Cardiac muscle cell (in vitro differentiated cells and primary cell): ENCODE measurements around the gene COL5A2. TPM values are rescaled to one million over a fixed set of nuclear protein-coding genes. Genes with fewer than 3 reads are reported as not detected.

ENCODE experiments used
- DNase-seq, 2 donors: peaks; one replicate each; pipeline versions ENCODE4 v3.0.0 to v3.0.0-alpha.2; 2010 to 2017; ENCODE audit warnings: low read depth in 1 of 2, low spot score in 1 of 2
- H3K27ac ChIP-seq: fragments of 200-600 bp; sonication (generic); 2 replicates; pipeline ENCODE4 v1.5.1; 2016
- H3K27me3 ChIP-seq: fragments of 200-600 bp; sonication (generic); 2 replicates; pipeline ENCODE4 v1.6.0; 2016; ENCODE audit warnings: control low read depth
- H3K36me3 ChIP-seq: fragments of 200-600 bp; sonication (generic); 2 replicates; pipeline ENCODE4 v1.5.1; 2016; ENCODE audit warnings: control low read depth
- H3K4me1 ChIP-seq: fragments of 200-600 bp; sonication (generic); 2 replicates; pipeline ENCODE4 v1.8.1; 2017; ENCODE audit warnings: low read depth, mild to moderate bottlenecking, mixed run types
- H3K4me3 ChIP-seq: fragments of 200-600 bp; sonication (generic); 2 replicates; pipeline ENCODE4 v1.5.1; 2016; ENCODE audit warnings: mild to moderate bottlenecking
- H3K9me3 ChIP-seq: fragments of 200-600 bp; sonication (generic); 2 replicates; pipeline ENCODE4 v1.5.1; 2017; ENCODE audit warnings: low read depth, mild to moderate bottlenecking, control low read depth
- polyA plus RNA-seq: library from polyadenylated mRNA; unstranded; fragments of >200 nt; fragmentation: Nextera tagmentation; extraction: Ambion mirVana; gene quantifications from 2 replicates; pipeline ENCODE4 v1.2.1, GENCODE V29; 2016
- total RNA-seq: library from RNA; depleted of rRNA; stranded (reverse); fragments of >200 nt; gene quantifications from 2 replicates; pipeline ENCODE4 v1.2.3, GENCODE V29; 2016
- TF ChIP-seq, protein P1 (sequence below): IDR thresholded peaks from 2 replicates; pipeline ENCODE4 v1.5.1; 2012; ENCODE audit warnings: low read depth, mild to moderate bottlenecking, low read length

COL5A2 gene
- total and polyA plus RNA-seq, 2 experiments from 2014 or later, result 15.0 to 59.8 TPM

DNA sequence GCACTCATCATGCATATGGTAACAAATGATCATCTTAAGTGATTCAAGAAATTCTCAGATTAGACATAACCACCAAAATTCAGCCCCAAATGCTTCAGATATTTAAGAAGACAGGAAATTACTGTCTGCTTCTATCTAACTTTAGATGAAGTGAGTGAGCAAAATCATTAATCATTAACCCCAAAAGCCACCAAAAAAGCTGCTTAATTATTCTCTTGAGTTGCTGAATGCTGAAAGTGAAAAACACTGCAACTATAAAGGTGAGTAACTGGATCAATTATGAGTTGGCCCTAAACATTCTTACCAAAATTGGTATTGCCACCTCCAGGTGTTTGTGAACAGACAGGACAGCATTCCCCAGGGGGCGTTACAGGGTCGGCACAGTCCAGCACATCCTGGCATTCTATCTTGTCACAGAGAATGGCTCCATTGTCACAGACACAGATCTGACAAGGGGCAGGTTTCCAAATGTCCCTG lies 69.6 kb downstream of the COL5A2 start:
- Histone ChIP-seq H3K27ac (no peak overlapping the region), H3K4me3 (no peak overlapping the region)

DNA sequence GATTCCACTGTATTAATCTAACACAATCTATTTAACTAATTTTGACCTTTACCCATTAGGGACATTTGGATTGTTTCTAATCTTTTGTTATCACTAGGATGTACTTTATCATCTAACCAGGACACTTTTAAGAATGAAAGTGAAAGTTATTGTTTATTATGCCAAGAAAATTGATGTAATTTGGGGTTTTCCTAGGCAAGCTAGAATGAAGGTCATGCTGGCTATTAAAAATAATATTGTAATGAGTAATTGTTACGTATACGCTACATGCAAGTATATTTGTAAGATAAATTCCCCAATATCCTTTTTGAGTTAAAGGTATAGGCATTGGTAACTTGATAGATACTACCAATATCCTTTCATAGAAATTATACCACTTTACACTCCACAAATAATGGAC lies 74.6 kb downstream of the COL5A2 start:
- Histone ChIP-seq H3K27me3 (no peaks in the 10 kb centered on the region), H3K4me3 (no peak overlapping the region), H3K36me3 (no peaks in the 10 kb centered on the region), H3K27ac (no peak overlapping the region), H3K9me3 (no peaks in the 10 kb centered on the region), H3K4me1 (no peaks in the 10 kb centered on the region)
- TF ChIP-seq, protein P1, sequence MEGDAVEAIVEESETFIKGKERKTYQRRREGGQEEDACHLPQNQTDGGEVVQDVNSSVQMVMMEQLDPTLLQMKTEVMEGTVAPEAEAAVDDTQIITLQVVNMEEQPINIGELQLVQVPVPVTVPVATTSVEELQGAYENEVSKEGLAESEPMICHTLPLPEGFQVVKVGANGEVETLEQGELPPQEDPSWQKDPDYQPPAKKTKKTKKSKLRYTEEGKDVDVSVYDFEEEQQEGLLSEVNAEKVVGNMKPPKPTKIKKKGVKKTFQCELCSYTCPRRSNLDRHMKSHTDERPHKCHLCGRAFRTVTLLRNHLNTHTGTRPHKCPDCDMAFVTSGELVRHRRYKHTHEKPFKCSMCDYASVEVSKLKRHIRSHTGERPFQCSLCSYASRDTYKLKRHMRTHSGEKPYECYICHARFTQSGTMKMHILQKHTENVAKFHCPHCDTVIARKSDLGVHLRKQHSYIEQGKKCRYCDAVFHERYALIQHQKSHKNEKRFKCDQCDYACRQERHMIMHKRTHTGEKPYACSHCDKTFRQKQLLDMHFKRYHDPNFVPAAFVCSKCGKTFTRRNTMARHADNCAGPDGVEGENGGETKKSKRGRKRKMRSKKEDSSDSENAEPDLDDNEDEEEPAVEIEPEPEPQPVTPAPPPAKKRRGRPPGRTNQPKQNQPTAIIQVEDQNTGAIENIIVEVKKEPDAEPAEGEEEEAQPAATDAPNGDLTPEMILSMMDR, result no peak
- DNase-seq, result peak in 1 of 2 donors; percentile 43

More for the DNA sequence above, 69.6 kb downstream of the COL5A2 start:
- H3K36me3 ChIP-seq, result no peaks in the 10 kb centered on the region
- TF ChIP-seq, protein P1, result no peak
- no peaks in the 10 kb centered on the region for H3K9me3 ChIP-seq
- peak in 1 of 2 donors; percentile 43 for DNase-seq
- no peaks in the 10 kb centered on the region for H3K4me1 ChIP-seq
- H3K27me3 ChIP-seq, result no peaks in the 10 kb centered on the region

DNA sequence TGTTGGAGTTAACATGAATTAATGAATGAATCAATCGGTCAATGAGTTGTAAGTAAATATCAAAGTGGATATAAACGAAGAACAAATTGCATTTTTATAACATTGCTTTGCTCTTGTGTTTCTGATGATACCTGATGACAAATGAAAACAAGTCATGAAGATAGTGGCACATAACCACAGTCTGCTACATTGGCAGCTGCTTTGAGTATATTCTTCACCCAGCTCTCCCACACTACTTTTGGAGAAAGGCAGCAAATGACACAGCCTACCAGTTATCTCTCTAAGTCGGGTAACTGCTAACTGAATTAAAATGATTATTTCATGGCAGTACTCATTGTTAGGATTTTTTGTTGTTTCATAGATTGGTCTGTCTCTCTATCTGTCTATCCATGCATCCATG lies 76.8 kb downstream of the COL5A2 start:
- Histone ChIP-seq H3K27me3 (no peaks in the 10 kb centered on the region), H3K4me1 (no peaks in the 10 kb centered on the region), H3K27ac (no peak overlapping the region), H3K4me3 (no peak overlapping the region), H3K36me3 (no peaks in the 10 kb centered on the region), H3K9me3 (no peaks in the 10 kb centered on the region)
- TF ChIP-seq, protein P1, result no peak
- DNase-seq, result no peak

DNA sequence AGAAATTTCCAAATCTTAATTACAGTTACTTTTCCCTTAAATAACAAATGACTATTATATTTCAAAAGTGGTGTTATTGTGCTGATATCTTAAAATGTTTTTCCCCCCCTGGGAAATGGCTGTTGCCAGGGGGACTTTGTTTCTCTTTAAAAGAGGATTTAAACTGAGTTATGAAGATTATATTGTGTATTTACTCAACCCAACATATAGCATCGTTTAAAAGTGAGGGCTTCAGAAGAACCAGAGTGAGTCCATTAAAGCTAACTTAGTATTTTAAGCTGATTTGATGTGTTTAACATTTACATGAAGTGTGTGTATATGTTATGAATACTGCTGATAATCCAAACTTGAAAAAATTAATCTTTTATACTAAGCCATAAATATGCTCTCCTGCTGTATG lies 81.6 kb downstream of the COL5A2 start:
- no peaks in the 10 kb centered on the region for H3K4me1 ChIP-seq
- no peaks in the 10 kb centered on the region for H3K9me3 ChIP-seq
- H3K36me3 ChIP-seq, result no peaks in the 10 kb centered on the region
- no peaks in the 10 kb centered on the region for H3K27me3 ChIP-seq
- no peak overlapping the region for H3K27ac ChIP-seq
- DNase-seq, result no peak
- TF ChIP-seq, protein P1, result no peak
- H3K4me3 ChIP-seq, result no peak overlapping the region

DNA sequence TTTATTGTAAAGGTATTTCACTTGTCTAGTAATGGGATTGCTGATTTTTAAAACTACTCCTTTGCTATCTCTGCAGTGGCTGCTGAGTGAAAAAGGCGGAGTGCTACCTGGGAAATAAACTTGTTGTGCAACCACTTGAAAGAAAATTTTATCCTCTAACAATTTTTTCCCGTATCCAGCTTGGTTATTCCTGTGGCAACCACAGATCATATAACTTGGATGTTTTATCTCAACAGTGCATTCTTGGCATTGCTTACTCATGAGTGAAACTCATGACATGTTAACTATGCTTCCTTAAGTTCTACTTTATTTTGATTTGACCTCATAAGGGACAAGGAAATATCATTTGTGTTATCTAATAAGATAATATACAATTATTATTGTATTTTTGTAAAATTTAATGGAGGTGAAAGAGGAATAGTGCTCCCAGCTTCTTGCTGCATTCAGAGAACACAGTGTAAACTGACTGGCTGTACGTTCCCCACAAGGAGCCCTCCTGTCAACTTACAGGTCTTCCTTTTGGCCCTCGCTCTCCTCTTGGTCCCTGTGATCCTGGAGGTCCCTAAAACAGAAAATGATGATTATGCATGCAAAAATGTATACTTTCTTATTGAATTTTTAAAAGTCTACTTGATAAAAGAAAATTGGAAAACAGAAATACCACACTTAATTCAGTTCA lies 82.7 kb downstream of the COL5A2 start:
- H3K36me3 ChIP-seq, result no peaks in the 10 kb centered on the region
- TF ChIP-seq, protein P1, result no peak
- peak; percentile 19 to 91 for DNase-seq

More for the DNA sequence above, 82.7 kb downstream of the COL5A2 start:
- Histone ChIP-seq H3K27ac (no peak overlapping the region), H3K4me1 (no peaks in the 10 kb centered on the region), H3K4me3 (no peak overlapping the region), H3K27me3 (no peaks in the 10 kb centered on the region), H3K9me3 (no peaks in the 10 kb centered on the region)
